DND-41 (cell line): ENCODE measurements around the gene POU3F2.

ENCODE experiments used
- ATAC-seq: fragments of 200-7000 bp; cut with Tn5 transposase; 3 replicates; pipeline ENCODE4 v1.9.1; 2021; ENCODE audit warnings: low read depth; ENCODE audit not compliant: insufficient read depth
- DNase-seq: peaks from one replicate; pipeline ENCODE4 v3.0.0-alpha.2; 2020
- H2AFZ ChIP-seq: 2 replicates; pipeline ENCODE4 v1.6.0; 2012; ENCODE audit warnings: low read depth, low read length
- H3K27ac ChIP-seq: 2 replicates; pipeline ENCODE4 v1.5.1; 2012; ENCODE audit warnings: low read length, inconsistent platforms
- H3K27me3 ChIP-seq: fragments of 200-600 bp; sonication (generic); 2 replicates; pipeline ENCODE4 v1.6.0; 2012; ENCODE audit warnings: low read length, mild to moderate bottlenecking, inconsistent platforms; ENCODE audit not compliant: insufficient read depth, poor library complexity
- H3K36me3 ChIP-seq: 2 replicates; pipeline ENCODE4 v1.5.1; 2012; ENCODE audit warnings: low read length, inconsistent platforms; ENCODE audit not compliant: insufficient read depth
- H3K4me1 ChIP-seq: 2 replicates; pipeline ENCODE4 v1.5.1; 2012; ENCODE audit warnings: mild to moderate bottlenecking, low read length; ENCODE audit not compliant: insufficient read depth
- H3K4me2 ChIP-seq: 2 replicates; pipeline ENCODE4 v1.6.0; 2012; ENCODE audit warnings: mild to moderate bottlenecking, moderate library complexity, low read length, inconsistent platforms; ENCODE audit not compliant: insufficient read depth
- H3K4me3 ChIP-seq, 2 experiments: fragments of 200-600 bp in 1 of 2; shearing (Covaris generic) in 1 of 2; 2 replicates each; pipeline ENCODE4 v1.5.1; 2012 to 2016; ENCODE audit warnings: inconsistent platforms in 2 of 2, low read length in 2 of 2, mild to moderate bottlenecking in 2 of 2, low read depth in 1 of 2, moderate library complexity in 1 of 2
- H3K79me2 ChIP-seq: 2 replicates; pipeline ENCODE4 v1.6.0; 2012; ENCODE audit warnings: low read length, inconsistent platforms; ENCODE audit not compliant: insufficient read depth
- H3K9ac ChIP-seq: 2 replicates; pipeline ENCODE4 v1.6.0; 2012; ENCODE audit warnings: low read depth, mild to moderate bottlenecking, inconsistent platforms, low read length, moderate library complexity
- H3K9me3 ChIP-seq: 2 replicates; pipeline ENCODE4 v1.5.1; 2012; ENCODE audit warnings: low read length, moderate library complexity, mild to moderate bottlenecking, inconsistent platforms; ENCODE audit not compliant: insufficient read depth, severe bottlenecking
- H4K20me1 ChIP-seq: 2 replicates; pipeline ENCODE4 v1.6.0; 2012; ENCODE audit warnings: low read length; ENCODE audit not compliant: insufficient read depth
- CTCF ChIP-seq: IDR thresholded peaks from 2 replicates; pipeline ENCODE4 v1.5.1; 2012; ENCODE audit warnings: borderline replicate concordance, low read length, moderate library complexity, mild to moderate bottlenecking; ENCODE audit not compliant: poor library complexity, severe bottlenecking; ENCODE audit errors: extremely low read depth
- EZH2 ChIP-seq: IDR thresholded peaks from 3 replicates; pipeline ENCODE4 v1.6.1; 2012; ENCODE audit warnings: borderline replicate concordance, low read depth, mild to moderate bottlenecking, moderate library complexity, low read length, inconsistent platforms; ENCODE audit not compliant: severe bottlenecking

Gene POU3F2

GRCh38 chr6:98831057-98831958, 3.1 kb upstream of the POU3F2 start:
- Histone ChIP-seq H3K36me3 (no peaks in the 10 kb centered on the region), H3K4me1 (peaks cover 9% of the 10 kb centered on the region), H3K27ac (no peak overlapping the region), H3K79me2 (no peaks in the 10 kb centered on the region), H3K27me3 (no peaks in the 10 kb centered on the region), H3K9me3 (no peaks in the 10 kb centered on the region), H3K9ac (no peak overlapping the region), H3K4me2 (no peak overlapping the region), H4K20me1 (no peaks in the 10 kb centered on the region), H3K4me3 (no peak overlapping the region), H2AFZ (no peak overlapping the region)
- TF ChIP-seq CTCF (no peak), EZH2 (no peak)
- ATAC-seq (no peak), DNase-seq (no peak)

DNA sequence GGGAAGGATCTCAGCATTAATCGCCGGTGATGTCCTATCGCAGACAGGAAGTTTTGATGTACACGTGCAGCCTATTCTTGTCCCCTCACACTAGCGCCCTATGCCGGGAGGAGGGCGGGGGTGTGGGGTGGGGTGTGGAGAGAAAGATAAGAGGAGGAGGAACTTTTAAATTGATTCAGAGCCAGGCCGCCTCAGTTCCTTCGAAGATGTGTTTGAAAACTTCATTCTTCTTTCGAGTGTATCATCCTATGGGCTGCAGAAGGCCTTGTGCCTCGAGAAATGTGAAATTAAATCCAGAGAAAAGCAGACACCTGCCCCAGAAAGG, 2.5 kb upstream of the POU3F2 start:
- Histone ChIP-seq H2AFZ (no peak overlapping the region), H3K9ac (no peak overlapping the region), H3K4me1 (peaks cover 9% of the 10 kb centered on the region), H3K27ac (no peak overlapping the region), H3K27me3 (no peaks in the 10 kb centered on the region), H3K36me3 (no peaks in the 10 kb centered on the region), H4K20me1 (no peaks in the 10 kb centered on the region), H3K4me3 (no peak overlapping the region), H3K79me2 (no peaks in the 10 kb centered on the region), H3K4me2 (no peak overlapping the region), H3K9me3 (no peaks in the 10 kb centered on the region)
- no peak for ATAC-seq
- TF ChIP-seq EZH2 (no peak), CTCF (no peak)
- no peak for DNase-seq

GRCh38 chr6:98832284-98833056, 1.9 kb upstream of the POU3F2 start:
- TF ChIP-seq EZH2 (no peak), CTCF (no peak)
- Histone ChIP-seq H3K9ac (no peak overlapping the region), H3K4me2 (no peak overlapping the region), H3K79me2 (no peaks in the 10 kb centered on the region), H3K36me3 (no peaks in the 10 kb centered on the region), H3K4me1 (peaks cover 9% of the 10 kb centered on the region), H3K4me3 (no peak overlapping the region), H4K20me1 (no peaks in the 10 kb centered on the region), H2AFZ (no peak overlapping the region), H3K27ac (no peak overlapping the region), H3K9me3 (no peaks in the 10 kb centered on the region), H3K27me3 (no peaks in the 10 kb centered on the region)
- ATAC-seq, result no peak
- no peak for DNase-seq
